Measurements from ENCODE around the gene SPACDR. TPM values are rescaled to one million over a fixed set of nuclear protein-coding genes. Genes with fewer than 3 reads are reported as not detected.
"Not testable (repeated sequence)": the region's sequence is repeated elsewhere in the genome, so short reads cannot be mapped to it uniquely, and the experiment has no call there.

The SPACDR gene
- polyA plus RNA-seq, 1 donor (not counting 4 experiments of a cell fraction or from before 2014, with no cell fraction given), result 0.37 TPM

- H3K9me3 ChIP-seq (ENCODE audit: control insufficient read depth, low read depth, low read length); dilution Hi-C loops (cut with MboI; ENCODE audit: extremely low pct_ligation_motif_present, low sequenced_read_pairs); H3K27me3 ChIP-seq (ENCODE audit: control insufficient read depth, extremely low read depth, insufficient read depth, low read length); H3K9ac ChIP-seq (ENCODE audit: control insufficient read depth, extremely low read depth, insufficient read depth, low read length); H3K4me3 ChIP-seq (ENCODE audit: control insufficient read depth in 2 of 3, extremely low read depth in 1 of 3, insufficient read depth in 2 of 3, low read depth in 1 of 3, low read length in 3 of 3); H3K4me2 ChIP-seq (ENCODE audit: control insufficient read depth, extremely low read depth, insufficient read depth, low read depth, low read length); FAIRE-seq; H3K27ac ChIP-seq (ENCODE audit: control insufficient read depth, insufficient read depth, low read length); H3K4me1 ChIP-seq (ENCODE audit: control insufficient read depth, extremely low read depth, insufficient read depth, low read length); H2AFZ ChIP-seq (ENCODE audit: control insufficient read depth, low read length); H3K9me1 ChIP-seq (ENCODE audit: control insufficient read depth, extremely low read depth, insufficient read depth, low read length); DNase-seq (ENCODE audit: low read depth, low spot score); H4K20me1 ChIP-seq (ENCODE audit: control insufficient read depth, extremely low read depth, insufficient read depth, low read length): not testable (repeated sequence)
- Histone ChIP-seq H3K36me3 (ENCODE audit: control insufficient read depth in 2 of 2, extremely low read depth in 1 of 2, insufficient read depth in 2 of 2, low read length in 2 of 2) (peaks cover 5 to 15% of the 10 kb centered on the region in 2 experiments), H3K79me2 (ENCODE audit: control insufficient read depth, insufficient read depth, low read length) (peaks cover 19% of the 10 kb centered on the region)
Observed at GRCh38 chr7:100438731-100439130, 25.3 kb downstream of the SPACDR start.

DNA sequence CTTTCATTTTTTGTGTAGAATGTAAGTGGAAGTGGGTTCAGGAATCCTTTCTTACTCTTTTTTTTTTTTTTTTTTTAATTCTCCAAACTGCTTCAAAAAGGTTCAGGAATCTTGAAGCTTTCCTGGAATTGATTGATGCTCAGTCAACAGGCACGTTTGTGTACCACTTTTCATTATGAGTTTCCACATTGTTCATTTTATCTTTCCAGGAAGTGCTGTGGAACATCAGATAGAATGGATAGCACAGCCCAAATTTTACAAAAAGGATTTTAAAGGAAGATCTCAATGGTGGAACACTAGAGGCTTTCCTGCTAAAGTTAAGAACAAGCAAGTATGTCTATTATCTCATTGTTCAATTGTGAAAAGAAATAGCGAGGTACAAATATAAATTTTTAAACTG, 25.9 kb downstream of the SPACDR start:
- Histone ChIP-seq H3K4me2 (ENCODE audit: control insufficient read depth, extremely low read depth, insufficient read depth, low read depth, low read length) (no peak overlapping the region), H3K4me3 (ENCODE audit: control insufficient read depth in 2 of 3, extremely low read depth in 1 of 3, insufficient read depth in 2 of 3, low read depth in 1 of 3, low read length in 3 of 3) (no peak overlapping the region), H3K27me3 (ENCODE audit: control insufficient read depth, extremely low read depth, insufficient read depth, low read length) (no peaks in the 10 kb centered on the region), H2AFZ (ENCODE audit: control insufficient read depth, low read length) (no peak overlapping the region), H3K9me3 (ENCODE audit: control insufficient read depth, low read depth, low read length) (no peaks in the 10 kb centered on the region), H4K20me1 (ENCODE audit: control insufficient read depth, extremely low read depth, insufficient read depth, low read length) (no peaks in the 10 kb centered on the region), H3K27ac (ENCODE audit: control insufficient read depth, insufficient read depth, low read length) (no peak overlapping the region), H3K9ac (ENCODE audit: control insufficient read depth, extremely low read depth, insufficient read depth, low read length) (no peak overlapping the region), H3K36me3 (ENCODE audit: control insufficient read depth in 2 of 2, extremely low read depth in 1 of 2, insufficient read depth in 2 of 2, low read length in 2 of 2) (peaks cover 7 to 21% of the 10 kb centered on the region in 2 experiments), H3K4me1 (ENCODE audit: control insufficient read depth, extremely low read depth, insufficient read depth, low read length) (peaks cover 6% of the 10 kb centered on the region), H3K79me2 (ENCODE audit: control insufficient read depth, insufficient read depth, low read length) (peaks cover 24% of the 10 kb centered on the region), H3K9me1 (ENCODE audit: control insufficient read depth, extremely low read depth, insufficient read depth, low read length) (no peaks in the 10 kb centered on the region)
- FAIRE-seq, result no peak
- dilution Hi-C loops (cut with MboI; ENCODE audit: extremely low pct_ligation_motif_present, low sequenced_read_pairs), result no loop called here
- TF ChIP-seq EZH2 (IDR thresholded peaks at IDR 0.05; ENCODE audit: low read length) (no peak), CTCF (optimal IDR thresholded peaks at IDR 0.05 in 1 of 3, IDR thresholded peaks at IDR 0.05 in 1 of 3, conservative IDR thresholded peaks at IDR 0.05 in 1 of 3; ENCODE audit: extremely low read depth in 1 of 3, insufficient read depth in 2 of 3, low read length in 3 of 3) (no peak)
- DNase-seq (ENCODE audit: low read depth, low spot score), result no peak

All from keratinocyte (primary cell).